ENCODE data around the gene TRANK1.

The TRANK1 gene

DNA sequence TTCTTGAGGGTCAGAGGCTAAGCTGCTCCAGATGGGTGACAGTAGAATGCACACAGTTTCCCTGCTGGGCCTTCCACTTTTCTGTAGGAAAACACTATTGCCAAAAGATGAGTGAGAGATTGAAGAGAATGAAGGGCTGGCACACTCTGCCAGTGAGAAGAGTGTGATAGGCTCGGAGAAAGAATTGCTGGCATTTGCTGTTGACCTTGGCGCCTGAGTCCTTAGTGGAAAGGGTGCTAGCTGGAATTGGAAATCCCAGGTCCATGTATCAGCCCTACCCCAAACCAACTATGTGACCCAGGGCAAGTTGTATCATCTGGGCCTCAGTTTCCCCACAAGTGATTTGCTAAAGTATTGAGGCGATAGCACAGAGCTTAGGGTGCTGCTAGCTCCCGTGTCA, 120.4 kb downstream of the TRANK1 start:
- Histone ChIP-seq H3K9me3 (ENCODE audit: insufficient read depth, low read depth, low read length) (no peaks in the 10 kb centered on the region), H3K9ac (ENCODE audit: low read depth, low read length) (no peak overlapping the region), H3K27ac (ENCODE audit: low read length) (no peak overlapping the region), H3K27me3 (ENCODE audit: insufficient read depth, low read length) (no peaks in the 10 kb centered on the region), H3K4me1 (ENCODE audit: insufficient read depth, low read length) (no peaks in the 10 kb centered on the region; the same call in 1 of the 2 replicates), H3K4me3 (ENCODE audit: low read length) (no peak overlapping the region), H3K36me3 (ENCODE audit: insufficient read depth, low read depth, low read length) (no peaks in the 10 kb centered on the region)

GRCh38 chr3:36823806-36824205, 121.0 kb downstream of the TRANK1 start:
- H3K36me3 ChIP-seq (ENCODE audit: insufficient read depth, low read depth, low read length), result no peaks in the 10 kb centered on the region
- no peak overlapping the region for H3K9ac ChIP-seq (ENCODE audit: low read depth, low read length)
- no peaks in the 10 kb centered on the region; the same call in 1 of the 2 replicates for H3K4me1 ChIP-seq (ENCODE audit: insufficient read depth, low read length)
- H3K9me3 ChIP-seq (ENCODE audit: insufficient read depth, low read depth, low read length), result no peaks in the 10 kb centered on the region
- H3K27ac ChIP-seq (ENCODE audit: low read length), result no peak overlapping the region
- H3K27me3 ChIP-seq (ENCODE audit: insufficient read depth, low read length), result no peaks in the 10 kb centered on the region
- no peak overlapping the region for H3K4me3 ChIP-seq (ENCODE audit: low read length)

GRCh38 chr3:36820083-36820482, 124.8 kb downstream of the TRANK1 start:
- Histone ChIP-seq H3K9me3 (ENCODE audit: insufficient read depth, low read depth, low read length) (no peaks in the 10 kb centered on the region), H3K9ac (ENCODE audit: low read depth, low read length) (no peak overlapping the region), H3K4me1 (ENCODE audit: insufficient read depth, low read length) (no peaks in the 10 kb centered on the region; the same call in 1 of the 2 replicates), H3K27me3 (ENCODE audit: insufficient read depth, low read length) (no peaks in the 10 kb centered on the region), H3K4me3 (ENCODE audit: low read length) (no peak overlapping the region), H3K36me3 (ENCODE audit: insufficient read depth, low read depth, low read length) (no peaks in the 10 kb centered on the region), H3K27ac (ENCODE audit: low read length) (no peak overlapping the region)

GRCh38 chr3:36817806-36818533, 126.9 kb downstream of the TRANK1 start:
- H3K4me1 ChIP-seq (ENCODE audit: insufficient read depth, low read length), result no peaks in the 10 kb centered on the region; the same call in 1 of the 2 replicates
- no peak overlapping the region for H3K9ac ChIP-seq (ENCODE audit: low read depth, low read length)
- H3K27me3 ChIP-seq (ENCODE audit: insufficient read depth, low read length), result no peaks in the 10 kb centered on the region
- no peaks in the 10 kb centered on the region for H3K36me3 ChIP-seq (ENCODE audit: insufficient read depth, low read depth, low read length)
- H3K27ac ChIP-seq (ENCODE audit: low read length), result no peak overlapping the region
- H3K4me3 ChIP-seq (ENCODE audit: low read length), result no peak overlapping the region
- no peaks in the 10 kb centered on the region for H3K9me3 ChIP-seq (ENCODE audit: insufficient read depth, low read depth, low read length)

DNA sequence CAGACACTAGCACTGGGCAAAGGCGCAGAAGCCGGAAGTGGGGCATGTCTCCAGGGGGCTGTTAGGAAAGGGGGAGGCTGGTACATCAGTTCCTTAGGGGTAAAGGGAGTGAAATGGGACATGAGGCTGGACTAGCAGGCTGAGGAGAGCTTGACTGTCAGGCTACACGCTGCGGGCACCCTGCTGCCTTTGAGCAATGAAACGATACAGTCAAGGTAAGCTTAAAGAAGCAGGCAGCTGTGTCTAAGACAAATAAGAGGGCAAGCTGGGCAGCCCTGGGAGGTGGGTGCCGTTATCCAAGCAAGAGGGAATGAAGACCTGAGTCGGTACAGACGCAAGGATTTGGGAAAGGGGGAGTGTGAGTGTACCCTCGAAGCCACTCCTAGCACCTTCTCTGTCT, 129.5 kb downstream of the TRANK1 start:
- no peak overlapping the region for H3K4me3 ChIP-seq (ENCODE audit: low read length)
- no peaks in the 10 kb centered on the region for H3K36me3 ChIP-seq (ENCODE audit: insufficient read depth, low read depth, low read length)
- H3K27ac ChIP-seq (ENCODE audit: low read length), result no peak overlapping the region
- no peak overlapping the region for H3K9ac ChIP-seq (ENCODE audit: low read depth, low read length)
- H3K9me3 ChIP-seq (ENCODE audit: insufficient read depth, low read depth, low read length), result no peaks in the 10 kb centered on the region
- no peaks in the 10 kb centered on the region; the same call in none of the 2 replicates for H3K4me1 ChIP-seq (ENCODE audit: insufficient read depth, low read length)
- no peaks in the 10 kb centered on the region for H3K27me3 ChIP-seq (ENCODE audit: insufficient read depth, low read length)

GRCh38 chr3:36814776-36815175, 130.1 kb downstream of the TRANK1 start:
- Histone ChIP-seq H3K4me3 (ENCODE audit: low read length) (no peak overlapping the region), H3K27ac (ENCODE audit: low read length) (no peak overlapping the region), H3K9ac (ENCODE audit: low read depth, low read length) (no peak overlapping the region), H3K27me3 (ENCODE audit: insufficient read depth, low read length) (no peaks in the 10 kb centered on the region), H3K36me3 (ENCODE audit: insufficient read depth, low read depth, low read length) (no peaks in the 10 kb centered on the region), H3K4me1 (ENCODE audit: insufficient read depth, low read length) (no peaks in the 10 kb centered on the region; the same call in 1 of the 2 replicates), H3K9me3 (ENCODE audit: insufficient read depth, low read depth, low read length) (no peaks in the 10 kb centered on the region)

DNA sequence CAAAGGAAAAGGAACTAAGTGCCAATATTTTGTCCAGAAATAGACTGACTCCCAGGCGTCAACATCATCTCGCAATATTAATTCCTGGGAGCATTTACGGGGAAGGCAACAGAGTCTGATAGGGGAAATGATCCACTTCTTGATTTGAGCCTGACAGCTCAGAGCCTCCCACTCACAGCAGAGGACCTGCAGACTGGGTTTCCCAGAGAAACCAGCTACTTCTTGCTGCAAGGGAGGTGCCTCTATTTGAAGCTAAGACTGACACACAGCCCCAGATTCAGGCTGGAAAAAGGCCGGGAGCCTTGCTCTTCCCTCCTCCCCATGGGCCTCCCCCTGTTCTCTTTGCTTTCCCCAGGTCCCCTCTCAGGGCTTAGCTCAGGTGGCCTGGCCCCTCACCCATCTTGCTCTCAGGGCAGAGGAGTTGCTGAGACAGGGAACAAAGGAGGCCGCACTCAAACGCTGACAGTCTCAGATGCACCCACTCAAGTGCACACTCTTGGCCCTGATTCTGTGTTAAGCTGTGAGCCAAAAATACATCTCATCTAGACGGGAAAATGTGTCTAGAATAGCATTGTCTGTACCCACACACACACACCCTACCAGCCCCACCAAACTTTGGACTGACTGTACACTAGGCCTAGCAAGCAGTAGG, 130.7 kb downstream of the TRANK1 start:
- H3K4me3 ChIP-seq (ENCODE audit: low read length), result no peak overlapping the region
- H3K4me1 ChIP-seq (ENCODE audit: insufficient read depth, low read length), result no peaks in the 10 kb centered on the region; the same call in 1 of the 2 replicates
- no peak overlapping the region for H3K9ac ChIP-seq (ENCODE audit: low read depth, low read length)
- no peaks in the 10 kb centered on the region for H3K36me3 ChIP-seq (ENCODE audit: insufficient read depth, low read depth, low read length)
- H3K9me3 ChIP-seq (ENCODE audit: insufficient read depth, low read depth, low read length), result no peaks in the 10 kb centered on the region
- no peak overlapping the region for H3K27ac ChIP-seq (ENCODE audit: low read length)
- H3K27me3 ChIP-seq (ENCODE audit: insufficient read depth, low read length), result no peaks in the 10 kb centered on the region

- no peaks in the 10 kb centered on the region for H3K27me3 ChIP-seq (ENCODE audit: insufficient read depth, low read length)
- no peaks in the 10 kb centered on the region for H3K36me3 ChIP-seq (ENCODE audit: insufficient read depth, low read depth, low read length)
- H3K4me1 ChIP-seq (ENCODE audit: insufficient read depth, low read length), result no peaks in the 10 kb centered on the region; the same call in 1 of the 2 replicates
- H3K9me3 ChIP-seq (ENCODE audit: insufficient read depth, low read depth, low read length), result no peaks in the 10 kb centered on the region
- no peak overlapping the region for H3K4me3 ChIP-seq (ENCODE audit: low read length)
- H3K27ac ChIP-seq (ENCODE audit: low read length), result no peak overlapping the region
- no peak overlapping the region for H3K9ac ChIP-seq (ENCODE audit: low read depth, low read length)
These were observed 131.5 kb downstream of the TRANK1 start for GRCh38 chr3:36813305-36813704.

- H3K9ac ChIP-seq (ENCODE audit: low read depth, low read length), result no peak overlapping the region
- no peak overlapping the region for H3K4me3 ChIP-seq (ENCODE audit: low read length)
- no peaks in the 10 kb centered on the region for H3K9me3 ChIP-seq (ENCODE audit: insufficient read depth, low read depth, low read length)
- no peaks in the 10 kb centered on the region; the same call in 1 of the 2 replicates for H3K4me1 ChIP-seq (ENCODE audit: insufficient read depth, low read length)
- H3K36me3 ChIP-seq (ENCODE audit: insufficient read depth, low read depth, low read length), result no peaks in the 10 kb centered on the region
- H3K27ac ChIP-seq (ENCODE audit: low read length), result no peak overlapping the region
- no peaks in the 10 kb centered on the region for H3K27me3 ChIP-seq (ENCODE audit: insufficient read depth, low read length)
These were observed 132.6 kb downstream of the TRANK1 start for GRCh38 chr3:36812240-36812639.

DNA sequence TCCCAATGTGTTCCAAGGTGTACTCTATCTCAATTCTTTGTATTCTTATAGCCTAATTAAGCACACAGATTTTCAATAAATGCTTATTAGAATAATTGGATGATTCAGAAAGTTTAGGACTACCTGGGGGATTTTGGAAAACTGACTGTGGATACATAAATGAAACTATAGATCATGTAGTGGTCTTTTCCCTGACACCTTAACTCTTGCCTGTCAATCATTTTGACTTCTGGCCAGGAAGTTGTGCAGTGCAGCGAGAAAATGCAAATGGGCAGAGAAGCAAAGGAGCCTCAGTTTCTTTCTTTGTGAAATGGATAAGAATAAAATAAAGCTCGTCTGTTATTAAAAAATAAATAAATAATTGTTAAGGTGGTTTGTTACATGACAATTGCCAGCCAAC, 133.1 kb downstream of the TRANK1 start:
- Histone ChIP-seq H3K9me3 (ENCODE audit: insufficient read depth, low read depth, low read length) (no peaks in the 10 kb centered on the region), H3K4me3 (ENCODE audit: low read length) (no peak overlapping the region), H3K9ac (ENCODE audit: low read depth, low read length) (no peak overlapping the region)

DNA sequence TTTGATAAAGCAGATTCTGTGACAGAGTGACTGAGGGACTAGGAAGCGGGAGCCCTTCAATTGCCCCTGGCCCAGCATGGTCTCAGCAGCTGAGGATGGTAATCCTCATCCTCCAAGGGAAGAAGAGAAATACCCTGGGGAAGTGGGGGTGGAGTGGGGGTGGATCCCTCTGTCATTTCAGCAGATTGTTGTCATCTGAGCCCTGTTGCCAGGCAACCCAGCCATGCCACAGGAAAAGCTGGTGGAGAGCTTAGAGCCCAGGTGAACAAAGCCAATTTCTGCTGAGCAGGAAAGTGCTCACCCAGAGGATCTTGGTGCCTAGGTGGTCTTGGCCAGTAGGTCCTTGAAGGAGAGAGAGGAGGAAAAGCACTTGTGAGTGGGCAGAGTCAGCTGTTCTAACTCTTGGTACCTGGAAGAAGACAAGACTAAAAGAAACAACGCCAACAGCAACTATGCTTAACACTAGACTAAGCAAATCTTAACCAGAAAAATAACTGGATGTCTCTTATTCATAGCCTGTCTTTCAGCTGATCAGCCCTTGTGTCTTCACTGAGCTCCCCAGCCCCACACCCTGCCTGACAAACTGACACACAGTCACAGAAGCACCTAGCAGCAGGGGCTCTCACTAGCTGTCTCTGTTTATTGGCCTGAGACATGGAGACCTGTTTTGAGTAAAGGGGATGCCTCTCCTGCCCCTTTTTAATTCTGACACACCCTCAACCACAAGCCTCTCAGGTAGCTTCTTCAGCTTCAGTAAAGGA, 140.4 kb downstream of the TRANK1 start:
- Histone ChIP-seq H3K27ac (ENCODE audit: low read length) (no peak overlapping the region), H3K27me3 (ENCODE audit: insufficient read depth, low read length) (no peaks in the 10 kb centered on the region), H3K9me3 (ENCODE audit: insufficient read depth, low read depth, low read length) (peaks cover 6% of the 10 kb centered on the region; the same call in 1 of the 2 replicates), H3K4me1 (ENCODE audit: insufficient read depth, low read length) (no peaks in the 10 kb centered on the region), H3K4me3 (ENCODE audit: low read length) (no peak overlapping the region), H3K9ac (ENCODE audit: low read depth, low read length) (no peak overlapping the region), H3K36me3 (ENCODE audit: insufficient read depth, low read depth, low read length) (no peaks in the 10 kb centered on the region)

More for the DNA sequence above, 133.1 kb downstream of the TRANK1 start:
- H3K27ac ChIP-seq (ENCODE audit: low read length), result no peak overlapping the region
- H3K4me1 ChIP-seq (ENCODE audit: insufficient read depth, low read length), result no peaks in the 10 kb centered on the region; the same call in 1 of the 2 replicates
- no peaks in the 10 kb centered on the region for H3K36me3 ChIP-seq (ENCODE audit: insufficient read depth, low read depth, low read length)
- H3K27me3 ChIP-seq (ENCODE audit: insufficient read depth, low read length), result no peaks in the 10 kb centered on the region

Data from iPS-20b (cell line).